COLO668 (cell line): ENCODE data around the gene HIVEP3.

Experiments
- DNase-seq: peaks from one replicate; lab custom pipeline; 2025; ENCODE audit not compliant: unreplicated experiment; lab: John Stamatoyannopoulos, UW

The HIVEP3 gene

GRCh38 chr1:41791667-41792484, 126.8 kb downstream of the HIVEP3 start:
- no peak for DNase-seq

- no peak for DNase-seq
Measured at GRCh38 chr1:41790351-41790750, 128.4 kb downstream of the HIVEP3 start.

GRCh38 chr1:41789661-41790330, 128.9 kb downstream of the HIVEP3 start:
- DNase-seq: no peak

GRCh38 chr1:41788427-41788826, 130.3 kb downstream of the HIVEP3 start:
- DNase-seq: no peak

- DNase-seq: no peak
Measured at GRCh38 chr1:41784531-41785274, 134.0 kb downstream of the HIVEP3 start.

GRCh38 chr1:41783189-41783639, 135.5 kb downstream of the HIVEP3 start:
- peak; percentile 68 for DNase-seq

GRCh38 chr1:41780916-41781315, 137.8 kb downstream of the HIVEP3 start:
- no peak for DNase-seq

- DNase-seq: no peak
Measured at GRCh38 chr1:41780322-41780721, 138.4 kb downstream of the HIVEP3 start.

- DNase-seq: no peak
Measured at GRCh38 chr1:41779360-41779759, 139.4 kb downstream of the HIVEP3 start.

- no peak for DNase-seq
Measured at GRCh38 chr1:41777695-41778094, 141.0 kb downstream of the HIVEP3 start.

GRCh38 chr1:41776891-41777441, 141.8 kb downstream of the HIVEP3 start:
- DNase-seq: no peak

- no peak for DNase-seq
Measured at GRCh38 chr1:41775956-41776585, 142.7 kb downstream of the HIVEP3 start.

GRCh38 chr1:41774471-41774990, 144.2 kb downstream of the HIVEP3 start:
- no peak for DNase-seq

- DNase-seq: no peak
Measured at GRCh38 chr1:41773842-41774241, 144.9 kb downstream of the HIVEP3 start.

GRCh38 chr1:41773144-41773591, 145.6 kb downstream of the HIVEP3 start:
- DNase-seq: no peak

- no peak for DNase-seq
Measured at GRCh38 chr1:41769068-41769467, 149.7 kb downstream of the HIVEP3 start.

- DNase-seq: no peak
Measured at GRCh38 chr1:41768583-41768982, 150.1 kb downstream of the HIVEP3 start.

GRCh38 chr1:41767534-41768525, 150.9 kb downstream of the HIVEP3 start:
- DNase-seq: no peak

GRCh38 chr1:41766546-41766945, 152.2 kb downstream of the HIVEP3 start:
- no peak for DNase-seq
